Central memory CD8-positive, alpha-beta T cell (primary cell): ENCODE results near the gene QSOX2.

Experiments
- ATAC-seq: fragments of 150-1000 bp; cut with Tn5 transposase; replicated peaks from 2 replicates; pipeline ENCODE4 v1.10.0; 2022; ENCODE audit warnings: mild to moderate bottlenecking, moderate FRiP score, moderate number of reproducible peaks; ENCODE audit not compliant: poor library complexity, severe bottlenecking; ENCODE audit errors: extremely low read depth
- DNase-seq, 2 donors: peaks; one replicate each; pipeline ENCODE4 v3.0.0; 2021; ENCODE audit warnings: low spot score in 2 of 2
- H3K27ac Mint-ChIP-seq: one replicate; pipeline ENCODE4 v1.8.0; 2022; ENCODE audit warnings: low read depth, mild to moderate bottlenecking, moderate library complexity, mixed read lengths
- H3K27me3 Mint-ChIP-seq: one replicate; pipeline ENCODE4 v1.8.0; 2022; ENCODE audit warnings: mixed read lengths
- H3K36me3 Mint-ChIP-seq: one replicate; pipeline ENCODE4 v1.8.0; 2022; ENCODE audit warnings: mild to moderate bottlenecking, moderate library complexity, mixed read lengths; ENCODE audit not compliant: insufficient read depth
- H3K4me1 Mint-ChIP-seq: one replicate; pipeline ENCODE4 v1.8.0; 2022; ENCODE audit warnings: mixed read lengths
- H3K4me3 Mint-ChIP-seq: one replicate; pipeline ENCODE4 v1.8.0; 2022; ENCODE audit warnings: mild to moderate bottlenecking, moderate library complexity, mixed read lengths
- H3K9me3 Mint-ChIP-seq: one replicate; pipeline ENCODE4 v1.8.0; 2022; ENCODE audit warnings: mixed read lengths

QSOX2 gene

GRCh38 chr9:136257381-136258298 is 12.0 kb upstream of the QSOX2 start:
- Mint-ChIP-seq H3K4me3 (no peak overlapping the region), H3K4me1 (no peaks in the 10 kb centered on the region), H3K9me3 (no peaks in the 10 kb centered on the region), H3K27ac (no peak overlapping the region), H3K36me3 (no peaks in the 10 kb centered on the region), H3K27me3 (peaks cover 9% of the 10 kb centered on the region)
- DNase-seq (no peak), ATAC-seq (no peak)

GRCh38 chr9:136255896-136256890 is 10.6 kb upstream of the QSOX2 start:
- Mint-ChIP-seq H3K27me3 (peaks cover 9% of the 10 kb centered on the region), H3K4me3 (no peak overlapping the region), H3K9me3 (no peaks in the 10 kb centered on the region), H3K36me3 (no peaks in the 10 kb centered on the region), H3K27ac (no peak overlapping the region), H3K4me1 (no peaks in the 10 kb centered on the region)
- DNase-seq: no peak
- no peak for ATAC-seq

GRCh38 chr9:136255166-136255538 is 9.5 kb upstream of the QSOX2 start:
- no peak for DNase-seq
- H3K36me3 Mint-ChIP-seq: no peaks in the 10 kb centered on the region
- ATAC-seq: no peak
- no peaks in the 10 kb centered on the region for H3K9me3 Mint-ChIP-seq
- no peak overlapping the region for H3K4me3 Mint-ChIP-seq
- H3K4me1 Mint-ChIP-seq: no peaks in the 10 kb centered on the region
- no peak overlapping the region for H3K27ac Mint-ChIP-seq
- peaks cover 9% of the 10 kb centered on the region for H3K27me3 Mint-ChIP-seq

GRCh38 chr9:136254381-136255165 is 9.0 kb upstream of the QSOX2 start:
- ATAC-seq (no peak), DNase-seq (no peak)
- Mint-ChIP-seq H3K4me1 (no peaks in the 10 kb centered on the region), H3K4me3 (no peak overlapping the region), H3K9me3 (no peaks in the 10 kb centered on the region), H3K36me3 (no peaks in the 10 kb centered on the region), H3K27me3 (peaks cover 9% of the 10 kb centered on the region), H3K27ac (no peak overlapping the region)

GRCh38 chr9:136253246-136254130 is 7.9 kb upstream of the QSOX2 start:
- Mint-ChIP-seq H3K4me1 (no peaks in the 10 kb centered on the region), H3K9me3 (no peaks in the 10 kb centered on the region), H3K27ac (no peak overlapping the region), H3K4me3 (no peak overlapping the region), H3K27me3 (peaks cover 9% of the 10 kb centered on the region), H3K36me3 (no peaks in the 10 kb centered on the region)
- no peak for DNase-seq
- ATAC-seq: no peak

GRCh38 chr9:136252846-136253245 is 7.2 kb upstream of the QSOX2 start:
- Mint-ChIP-seq H3K27ac (no peak overlapping the region), H3K4me1 (no peaks in the 10 kb centered on the region), H3K4me3 (no peak overlapping the region)

GRCh38 chr9:136252281-136252680 is 6.7 kb upstream of the QSOX2 start:
- DNase-seq: no peak
- no peak for ATAC-seq
- Mint-ChIP-seq H3K27me3 (peaks cover 9% of the 10 kb centered on the region), H3K27ac (no peak overlapping the region), H3K36me3 (no peaks in the 10 kb centered on the region), H3K9me3 (no peaks in the 10 kb centered on the region), H3K4me1 (no peaks in the 10 kb centered on the region), H3K4me3 (no peak overlapping the region)

More at GRCh38 chr9:136252846-136253245, 7.2 kb upstream of the QSOX2 start:
- DNase-seq (no peak), ATAC-seq (no peak)
- Mint-ChIP-seq H3K27me3 (peaks cover 9% of the 10 kb centered on the region), H3K9me3 (no peaks in the 10 kb centered on the region), H3K36me3 (no peaks in the 10 kb centered on the region)

GRCh38 chr9:136251264-136252115 is 5.9 kb upstream of the QSOX2 start:
- Mint-ChIP-seq H3K9me3 (no peaks in the 10 kb centered on the region), H3K4me3 (no peak overlapping the region), H3K4me1 (no peaks in the 10 kb centered on the region), H3K27ac (no peak overlapping the region), H3K36me3 (no peaks in the 10 kb centered on the region), H3K27me3 (peaks cover 9% of the 10 kb centered on the region)
- DNase-seq (no peak), ATAC-seq (no peak)

- H3K4me3 Mint-ChIP-seq: no peak overlapping the region
- no peaks in the 10 kb centered on the region for H3K36me3 Mint-ChIP-seq
- ATAC-seq: no peak
- no peak for DNase-seq
- no peak overlapping the region for H3K27ac Mint-ChIP-seq
- no peaks in the 10 kb centered on the region for H3K4me1 Mint-ChIP-seq
- no peaks in the 10 kb centered on the region for H3K9me3 Mint-ChIP-seq
- peaks cover 9% of the 10 kb centered on the region for H3K27me3 Mint-ChIP-seq
These were observed 5.1 kb upstream of the QSOX2 start for GRCh38 chr9:136250676-136251075.

GRCh38 chr9:136249877-136250559 is 4.4 kb upstream of the QSOX2 start:
- ATAC-seq (no peak), DNase-seq (no peak)
- H3K9me3 Mint-ChIP-seq: no peaks in the 10 kb centered on the region
- peaks cover 2% of the 10 kb centered on the region for H3K4me1 Mint-ChIP-seq
- H3K27me3 Mint-ChIP-seq: peaks cover 9% of the 10 kb centered on the region
- H3K36me3 Mint-ChIP-seq: peaks cover under 1% of the 10 kb centered on the region
- no peak overlapping the region for H3K4me3 Mint-ChIP-seq
- no peak overlapping the region for H3K27ac Mint-ChIP-seq
